T-cell (primary cell): ENCODE data around the gene SHC4. TPM values are rescaled to one million over a fixed set of nuclear protein-coding genes. Genes with fewer than 3 reads are reported as not detected.
"Not testable (repeated sequence)": the region's sequence is repeated elsewhere in the genome, so short reads cannot be mapped to it uniquely, and the experiment has no call there.

ENCODE experiments used
- ATAC-seq, 4 experiments: fragments of 200-7000 bp in 3 of 4; fragments of 150-1000 bp in 1 of 4; cut with Tn5 transposase; replicated peaks in 1 of 4; 1 replicate in 3 of 4; 2 replicates in 1 of 4; pipeline ENCODE4 v1.10.0; 2021; ENCODE audit warnings: moderate library complexity in 3 of 4, mild to moderate bottlenecking in 2 of 4, moderate number of reproducible peaks in 1 of 4
- CTCF ChIA-PET, 2 donors: fragments of 300-600 bp; sonication (Branson Sonifier 250); formaldehyde crosslinking; loops; one replicate each; lab custom pipeline; 2022; ENCODE audit warnings: antibody characterized with exemption in 2 of 2; lab: Charles Lee
- POLR2A ChIA-PET, 2 donors: fragments of 300-600 bp; sonication (Branson Sonifier 250); formaldehyde crosslinking; loops; one replicate each; lab custom pipeline; 2022; ENCODE audit warnings: antibody characterized with exemption in 2 of 2; lab: Charles Lee
- DNase-seq, 35 experiments: peaks; one replicate each; pipeline versions ENCODE4 v3.0.0 to v3.0.0-alpha.2; 2013 to 2023
- H3K27ac ChIP-seq: one replicate; pipeline ENCODE4 v1.5.1; 2013; ENCODE audit warnings: low read length
- H3K27me3 ChIP-seq, 2 experiments: replicated peaks in 1 of 2; 1 replicate in 1 of 2; 2 replicates in 1 of 2; pipeline versions ENCODE4 v1.6.1 to v1.7.0; 2013; ENCODE audit warnings: low read length in 1 of 2, mixed read lengths in 1 of 2; ENCODE audit not compliant: control insufficient read depth in 2 of 2, insufficient read depth in 2 of 2; ENCODE audit errors: extremely low read depth in 1 of 2
- H3K36me3 ChIP-seq, 2 donors: 1 replicate in 1 of 2; 2 replicates in 1 of 2; pipeline versions ENCODE4 v1.6.1 to v1.7.0; 2013; ENCODE audit warnings: low read length in 1 of 2; ENCODE audit not compliant: control insufficient read depth in 2 of 2, insufficient read depth in 1 of 2; ENCODE audit errors: extremely low read depth in 1 of 2
- H3K4me1 ChIP-seq, 2 experiments: 1 replicate in 1 of 2; 2 replicates in 1 of 2; pipeline versions ENCODE4 v1.6.1 to v1.7.0; 2013; ENCODE audit warnings: low read length in 2 of 2, mixed read lengths in 1 of 2; ENCODE audit not compliant: insufficient read depth in 2 of 2, control insufficient read depth in 1 of 2; ENCODE audit errors: extremely low read depth in 1 of 2
- H3K4me3 ChIP-seq, 2 donors: 1 replicate in 1 of 2; 2 replicates in 1 of 2; pipeline versions ENCODE4 v1.5.1 to v1.7.0; 2013; ENCODE audit warnings: mild to moderate bottlenecking in 2 of 2, low read length in 1 of 2, moderate library complexity in 1 of 2; ENCODE audit not compliant: control insufficient read depth in 1 of 2; ENCODE audit errors: extremely low read depth in 1 of 2
- H3K9me3 ChIP-seq: 2 replicates; pipeline ENCODE4 v1.7.0; 2013
- H3K27ac Mint-ChIP-seq, 2 donors: one replicate each; pipeline ENCODE4 v1.8.0; 2020 to 2021; ENCODE audit warnings: mild to moderate bottlenecking in 2 of 2, mixed read lengths in 2 of 2
- H3K27me3 Mint-ChIP-seq, 2 donors: one replicate each; pipeline ENCODE4 v1.8.0; 2021 to 2022; ENCODE audit warnings: mixed read lengths in 2 of 2
- H3K36me3 Mint-ChIP-seq: one replicate; pipeline ENCODE4 v1.8.0; 2021; ENCODE audit warnings: mixed read lengths
- H3K4me1 Mint-ChIP-seq, 3 donors: one replicate each; pipeline ENCODE4 v1.8.0; 2020 to 2022; ENCODE audit warnings: mixed read lengths in 3 of 3, mild to moderate bottlenecking in 1 of 3
- H3K4me3 Mint-ChIP-seq, 3 donors: one replicate each; pipeline ENCODE4 v1.8.0; 2020 to 2022; ENCODE audit warnings: mild to moderate bottlenecking in 3 of 3, mixed read lengths in 3 of 3, moderate library complexity in 3 of 3
- H3K9me3 Mint-ChIP-seq, 3 donors: one replicate each; pipeline ENCODE4 v1.8.0; 2020 to 2022; ENCODE audit warnings: mixed read lengths in 3 of 3
- WGBS: methylation state at CpG from one replicate; pipeline ENCODE4 v1.1.5; 2013; ENCODE audit warnings: missing lambda C conversion rate; ENCODE audit not compliant: insufficient coverage; 5-methylcytosine and 5-hydroxymethylcytosine counted together
- total RNA-seq, 35 experiments: library from RNA in 6 of 35; stranded (reverse) in 6 of 35; fragments of 120-200 nt in 1 of 35; gene quantifications; one replicate each; pipeline versions ENCODE4 v1.2.1 to v1.2.4 and lab custom pipeline; 2013 to 2026

The SHC4 gene
- total RNA-seq, 5 donors from 2014 or later (not counting 1 experiment from before 2014, with no cell fraction given) = 0.13 to 0.88 (median 0.19) TPM

GRCh38 chr15:48796930-48797329 lies 166.8 kb downstream of the SHC4 start:
- 29% methylated on average over 1 of the region's 3 CpGs for WGBS
- Histone ChIP-seq H3K27me3 (no peaks in the 10 kb centered on the region), H3K9me3 (no peaks in the 10 kb centered on the region), H3K4me1 (no peaks in the 10 kb centered on the region), H3K4me3 (no peak overlapping the region), H3K27ac (no peak overlapping the region), H3K36me3 (peaks cover 0 to 9% of the 10 kb centered on the region in 2 donors)
- H3K27ac Mint-ChIP-seq = peak overlapping the region in 1 of 2 donors; percentile 69
- no peak for DNase-seq
- peaks cover 36% of the 10 kb centered on the region for H3K36me3 Mint-ChIP-seq
- peaks cover 13 to 30% (median 18%) of the 10 kb centered on the region in 3 donors for H3K4me1 Mint-ChIP-seq
- ChIA-PET POLR2A (no interaction called here), CTCF (no interaction called here)
- no peaks in the 10 kb centered on the region for H3K27me3 Mint-ChIP-seq
- H3K9me3 Mint-ChIP-seq = no peaks in the 10 kb centered on the region
- H3K4me3 Mint-ChIP-seq = no peak overlapping the region
- ATAC-seq = peak in 2 of 4 experiments; percentile 43 to 70

- H3K4me3 Mint-ChIP-seq = no peak overlapping the region
- Histone ChIP-seq H3K27me3 (no peaks in the 10 kb centered on the region), H3K4me1 (no peaks in the 10 kb centered on the region), H3K4me3 (no peak overlapping the region), H3K36me3 (peaks cover 0 to 9% of the 10 kb centered on the region in 2 donors), H3K27ac (no peak overlapping the region), H3K9me3 (no peaks in the 10 kb centered on the region)
- peaks cover 13 to 30% (median 18%) of the 10 kb centered on the region in 3 donors for H3K4me1 Mint-ChIP-seq
- no CpG with 5 or more reads among the region's 3 CpGs for WGBS
- H3K36me3 Mint-ChIP-seq = peaks cover 36% of the 10 kb centered on the region
- peak overlapping the region in 1 of 2 donors; percentile 69 for H3K27ac Mint-ChIP-seq
- no peak for ATAC-seq
- no peaks in the 10 kb centered on the region for H3K27me3 Mint-ChIP-seq
- ChIA-PET CTCF (no interaction called here), POLR2A (no interaction called here)
- DNase-seq = no peak
- H3K9me3 Mint-ChIP-seq = no peaks in the 10 kb centered on the region
Observed at GRCh38 chr15:48796521-48796920, 167.2 kb downstream of the SHC4 start.

GRCh38 chr15:48795901-48796300 lies 167.8 kb downstream of the SHC4 start:
- no peaks in the 10 kb centered on the region for H3K4me1 ChIP-seq
- H3K4me3 ChIP-seq = no peak overlapping the region
- ChIA-PET POLR2A (no interaction called here), CTCF (no interaction called here)
- no peaks in the 10 kb centered on the region for H3K9me3 ChIP-seq
- Mint-ChIP-seq H3K4me3 (no peak overlapping the region), H3K9me3 (no peaks in the 10 kb centered on the region), H3K27me3 (no peaks in the 10 kb centered on the region), H3K36me3 (peaks cover 38% of the 10 kb centered on the region), H3K27ac (no peak overlapping the region), H3K4me1 (peaks cover 13 to 25% (median 13%) of the 10 kb centered on the region in 3 donors)
- 83% methylated on average over 1 of the region's 3 CpGs for WGBS
- H3K36me3 ChIP-seq = peaks cover 0 to 9% of the 10 kb centered on the region in 2 donors
- H3K27ac ChIP-seq = no peak overlapping the region
- DNase-seq (no peak), ATAC-seq (no peak)
- H3K27me3 ChIP-seq = no peaks in the 10 kb centered on the region

GRCh38 chr15:48794697-48795134 lies 169.0 kb downstream of the SHC4 start:
- H3K36me3 ChIP-seq = peaks cover 3 to 14% of the 10 kb centered on the region in 2 donors
- no peaks in the 10 kb centered on the region for H3K27me3 ChIP-seq
- Mint-ChIP-seq H3K9me3 (no peaks in the 10 kb centered on the region), H3K36me3 (peaks cover 48% of the 10 kb centered on the region), H3K27me3 (no peaks in the 10 kb centered on the region), H3K4me3 (no peak overlapping the region), H3K4me1 (peaks cover 13 to 25% (median 13%) of the 10 kb centered on the region in 3 donors), H3K27ac (peak overlapping the region in 1 of 2 donors; percentile 62)
- CTCF ChIA-PET = no interaction called here
- no peak for ATAC-seq
- no peak overlapping the region for H3K27ac ChIP-seq
- no peak for DNase-seq
- H3K4me3 ChIP-seq = no peak overlapping the region
- H3K4me1 ChIP-seq = no peaks in the 10 kb centered on the region
- H3K9me3 ChIP-seq = no peaks in the 10 kb centered on the region
- no CpG with 5 or more reads among the region's 2 CpGs for WGBS
- POLR2A ChIA-PET = no interaction called here

GRCh38 chr15:48792408-48792807 lies 171.3 kb downstream of the SHC4 start:
- H3K27ac ChIP-seq = no peak overlapping the region
- no peaks in the 10 kb centered on the region for H3K9me3 ChIP-seq
- DNase-seq (no peak), ATAC-seq (no peak)
- H3K4me3 ChIP-seq = no peak overlapping the region
- H3K9me3 Mint-ChIP-seq = no peaks in the 10 kb centered on the region
- POLR2A ChIA-PET = interaction anchor here in 1 of 2 donors (0.7 kb wide), 1 partner anchor 829 kb away, joined by 3 read pairs; the partner anchor contains the start of gene DTWD1
- H3K27me3 ChIP-seq = no peaks in the 10 kb centered on the region
- H3K4me1 ChIP-seq = no peaks in the 10 kb centered on the region
- CTCF ChIA-PET = interaction anchor here in 1 of 2 donors (0.7 kb wide), 1 partner anchor 17 kb away, joined by 12 read pairs; no protein-coding TSS in a partner anchor
- no peak overlapping the region for H3K4me3 Mint-ChIP-seq
- H3K36me3 Mint-ChIP-seq = peaks cover 62% of the 10 kb centered on the region
- no peaks in the 10 kb centered on the region for H3K27me3 Mint-ChIP-seq
- H3K36me3 ChIP-seq = peaks cover 6 to 21% of the 10 kb centered on the region in 2 donors
- H3K4me1 Mint-ChIP-seq = peaks cover 4 to 18% (median 11%) of the 10 kb centered on the region in 3 donors
- H3K27ac Mint-ChIP-seq = no peak overlapping the region
- WGBS = no CpG with 5 or more reads among the region's 3 CpGs

GRCh38 chr15:48790466-48791115 lies 173.1 kb downstream of the SHC4 start:
- POLR2A ChIA-PET = not testable (repeated sequence)

More at GRCh38 chr15:48790466-48791115, 173.1 kb downstream of the SHC4 start:
- H3K36me3 ChIP-seq = peaks cover 9 to 18% of the 10 kb centered on the region in 2 donors
- ATAC-seq, H3K27me3 Mint-ChIP-seq, H3K4me1 Mint-ChIP-seq, H3K27ac ChIP-seq, DNase-seq, H3K4me1 ChIP-seq, H3K9me3 ChIP-seq, H3K4me3 Mint-ChIP-seq, H3K9me3 Mint-ChIP-seq, H3K27ac Mint-ChIP-seq, H3K27me3 ChIP-seq, H3K4me3 ChIP-seq: not testable (repeated sequence)
- CTCF ChIA-PET = interaction anchor here in 1 of 2 donors (0.6 kb wide), 1 partner anchor 12 kb away, joined by 4 read pairs; no protein-coding TSS in a partner anchor
- peaks cover 56% of the 10 kb centered on the region for H3K36me3 Mint-ChIP-seq
- WGBS = 97% methylated on average over 11 of the region's 12 CpGs
